GM11168 (cell line): ENCODE data around the gene CD34.
"Not testable (repeated sequence)": the region's sequence is repeated elsewhere in the genome, so short reads cannot be mapped to it uniquely, and the experiment has no call there.

Experiments used
- in situ Hi-C: fragments of 300-500 bp; cut with MboI; formaldehyde crosslinking; loops from one replicate; pipeline ENCODE4 v1.12.0; 2022; ENCODE audit warnings: low sequenced_read_pairs; ENCODE audit not compliant: unreplicated experiment

The CD34 gene

GRCh38 chr1:207882692-207883091 is 28.2 kb downstream of the CD34 start:
- in situ Hi-C loops: no loop called here

GRCh38 chr1:207878939-207879338 is 32.0 kb downstream of the CD34 start:
- in situ Hi-C loops: no loop called here

- in situ Hi-C loops: not testable (repeated sequence)
Measured at GRCh38 chr1:207877914-207878313, 33.0 kb downstream of the CD34 start.

GRCh38 chr1:207876131-207876530 is 34.8 kb downstream of the CD34 start:
- in situ Hi-C loops: no loop called here

- in situ Hi-C loops: no loop called here
Measured at GRCh38 chr1:207875532-207875931, 35.4 kb downstream of the CD34 start.

- in situ Hi-C loops: no loop called here
Measured at GRCh38 chr1:207873055-207873890, 37.7 kb downstream of the CD34 start.

- in situ Hi-C loops: no loop called here
Measured at GRCh38 chr1:207872621-207873020, 38.3 kb downstream of the CD34 start.

- in situ Hi-C loops: no loop called here
Measured at GRCh38 chr1:207871117-207871649, 39.7 kb downstream of the CD34 start.

GRCh38 chr1:207870306-207871031 is 40.5 kb downstream of the CD34 start:
- in situ Hi-C loops: no loop called here

GRCh38 chr1:207869859-207870258 is 41.1 kb downstream of the CD34 start:
- in situ Hi-C loops: loop anchor here (5.0 kb wide), 1 partner anchor 43 kb away; no protein-coding TSS in a partner anchor

GRCh38 chr1:207868774-207869721 is 41.9 kb downstream of the CD34 start:
- in situ Hi-C loops: loop anchor here (5.0 kb wide), 1 partner anchor 42 kb away; no protein-coding TSS in a partner anchor

- in situ Hi-C loops: loop anchor here (5.0 kb wide), 1 partner anchor 41 kb away; no protein-coding TSS in a partner anchor
Measured at GRCh38 chr1:207868251-207868773, 42.6 kb downstream of the CD34 start.

GRCh38 chr1:207867136-207868109 is 43.5 kb downstream of the CD34 start:
- in situ Hi-C loops: loop anchor here (5.0 kb wide), 1 partner anchor 40 kb away; no protein-coding TSS in a partner anchor

GRCh38 chr1:207866471-207867135 is 44.3 kb downstream of the CD34 start:
- in situ Hi-C loops: loop anchor here (5.0 kb wide), 1 partner anchor 39 kb away; no protein-coding TSS in a partner anchor

- in situ Hi-C loops: no loop called here
Measured at GRCh38 chr1:207863893-207864535, 46.9 kb downstream of the CD34 start.

GRCh38 chr1:207862241-207862787 is 48.6 kb downstream of the CD34 start:
- in situ Hi-C loops: no loop called here
